GM23248 (cell line): Measurements from ENCODE around the gene NOC4L. TPM values are rescaled to one million over a fixed set of nuclear protein-coding genes. Genes with fewer than 3 reads are reported as not detected.

Experiments
- DNase-seq: peaks from one replicate; pipeline ENCODE4 v3.0.0-alpha.2; 2015
- H2AFZ ChIP-seq: fragments of 200-600 bp; sonication (generic); 2 replicates; pipeline ENCODE4 v1.6.1; 2016; ENCODE audit warnings: antibody characterized with exemption
- H3F3A ChIP-seq: fragments of 200-600 bp; sonication (generic); 2 replicates; pipeline ENCODE4 v1.6.1; 2016; ENCODE audit warnings: mild to moderate bottlenecking, antibody characterized with exemption, mixed run types; ENCODE audit not compliant: insufficient read depth
- H3K27ac ChIP-seq: fragments of 200-600 bp; sonication (generic); 2 replicates; pipeline ENCODE4 v1.5.1; 2016; ENCODE audit warnings: mild to moderate bottlenecking
- H3K27me3 ChIP-seq: fragments of 200-600 bp; sonication (generic); replicated peaks from 2 replicates; pipeline ENCODE4 v1.6.1; 2016; ENCODE audit warnings: mild to moderate bottlenecking; ENCODE audit not compliant: insufficient read depth
- H3K36me3 ChIP-seq: fragments of 200-600 bp; sonication (generic); 2 replicates; pipeline ENCODE4 v1.6.1; 2016; ENCODE audit warnings: low read depth, mild to moderate bottlenecking
- H3K4me1 ChIP-seq: fragments of 200-600 bp; sonication (generic); 2 replicates; pipeline ENCODE4 v1.6.1; 2016; ENCODE audit warnings: mild to moderate bottlenecking; ENCODE audit not compliant: insufficient read depth
- H3K4me2 ChIP-seq: fragments of 200-600 bp; sonication (generic); one replicate; pipeline ENCODE4 v1.6.1; 2016; ENCODE audit warnings: mild to moderate bottlenecking; ENCODE audit not compliant: unreplicated experiment
- H3K4me3 ChIP-seq: fragments of 200-600 bp; sonication (generic); 2 replicates; pipeline ENCODE4 v1.5.1; 2016; ENCODE audit warnings: mild to moderate bottlenecking
- H3K79me2 ChIP-seq: fragments of 200-600 bp; sonication (generic); 2 replicates; pipeline ENCODE4 v1.6.1; 2016; ENCODE audit warnings: mild to moderate bottlenecking; ENCODE audit not compliant: insufficient read depth
- H3K9ac ChIP-seq: fragments of 200-600 bp; sonication (generic); 2 replicates; pipeline ENCODE4 v1.6.1; 2016; ENCODE audit warnings: mild to moderate bottlenecking
- H3K9me2 ChIP-seq: fragments of 200-600 bp; sonication (generic); 2 replicates; pipeline ENCODE4 v1.6.1; 2016; ENCODE audit warnings: mixed run types, mild to moderate bottlenecking, moderate library complexity; ENCODE audit not compliant: insufficient read depth
- H3K9me3 ChIP-seq: fragments of 200-600 bp; sonication (generic); one replicate; pipeline ENCODE4 v1.6.1; 2017; ENCODE audit warnings: low read depth
- H4K20me1 ChIP-seq: fragments of 200-600 bp; sonication (generic); 2 replicates; pipeline ENCODE4 v1.6.0; 2016; ENCODE audit not compliant: insufficient read depth
- EZH2 ChIP-seq: fragments of 200-600 bp; sonication (generic); IDR thresholded peaks from 2 replicates; pipeline ENCODE4 v1.6.1; 2018; ENCODE audit warnings: antibody characterized with exemption, mild to moderate bottlenecking; ENCODE audit not compliant: insufficient read depth, poor library complexity, severe bottlenecking
- EZH2phosphoT487 ChIP-seq: fragments of 200-600 bp; sonication (generic); IDR thresholded peaks from 2 replicates; pipeline ENCODE4 v1.6.1; 2018; ENCODE audit warnings: antibody characterized with exemption, moderate library complexity, mild to moderate bottlenecking, low read depth; ENCODE audit not compliant: insufficient read depth
- WGBS, 2 experiments: methylation state at CpG; one replicate each; pipeline ENCODE4 v1.1.6; 2015 to 2017; ENCODE audit warnings: low lambda C conversion rate in 2 of 2, low coverage in 1 of 2; ENCODE audit errors: missing lambda C conversion rate in 2 of 2; 5-methylcytosine and 5-hydroxymethylcytosine counted together
- in situ Hi-C: fragments of 300-500 bp; cut with MboI; formaldehyde crosslinking; loops from 2 replicates; pipeline ENCODE4 v1.15.0; 2020
- polyA plus RNA-seq: library from polyadenylated mRNA; unstranded; fragments of >200 nt; fragmentation: Nextera tagmentation; extraction: Ambion mirVana; gene quantifications from 2 replicates; pipeline ENCODE4 v1.2.1, GENCODE V29; 2016
- total RNA-seq: library from RNA; depleted of rRNA; stranded (reverse); fragments of >200 nt; shearing (Covaris generic); gene quantifications from 2 replicates; pipeline ENCODE4 v1.2.3, GENCODE V29; 2014

The NOC4L gene
- total and polyA plus RNA-seq, 2 experiments from 2014 or later = 10.2 to 22.7 TPM

- H3K27ac ChIP-seq = no peak overlapping the region
These were observed 25.1 kb downstream of the NOC4L start for GRCh38 chr12:132169376-132169775.

GRCh38 chr12:132170094-132170636 lies 25.9 kb downstream of the NOC4L start:
- Histone ChIP-seq H3K4me1 (peaks cover 10% of the 10 kb centered on the region; the same call in 1 of the 2 replicates), H3K9me2 (no peaks in the 10 kb centered on the region), H3K27ac (no peak overlapping the region), H4K20me1 (no peaks in the 10 kb centered on the region), H3K4me3 (no peak overlapping the region), H3F3A (0 out of 2 replicates have a peak, but pooled peaks cover 6% of the 10 kb centered on the region), H3K9ac (peak overlapping the region; percentile 6; the same call in 1 of the 2 replicates), H3K4me2 (peak overlapping the region; percentile 32), H3K36me3 (no peaks in the 10 kb centered on the region), H3K9me3 (no peaks in the 10 kb centered on the region), H2AFZ (no peak overlapping the region), H3K79me2 (no peaks in the 10 kb centered on the region), H3K27me3 (peaks cover 9% of the 10 kb centered on the region; the same call in 1 of the 2 replicates)
- DNase-seq = peak; percentile 83
- 8% methylated on average over 15 to 16 of the region's 16 CpGs for WGBS, 2 experiments
- in situ Hi-C loops = loop anchor here (25.0 kb wide), 1 partner anchor 442 kb away; the partner anchor contains the start of genes LRCOL1 and P2RX2
- TF ChIP-seq EZH2 (no peak), EZH2phosphoT487 (no peak)

More at GRCh38 chr12:132169376-132169775, 25.1 kb downstream of the NOC4L start:
- Histone ChIP-seq H3K9me2 (no peaks in the 10 kb centered on the region), H3K4me1 (peaks cover 10% of the 10 kb centered on the region; the same call in 1 of the 2 replicates), H3K4me2 (no peak overlapping the region), H4K20me1 (no peaks in the 10 kb centered on the region), H3K4me3 (no peak overlapping the region), H2AFZ (no peak overlapping the region), H3K9ac (0 out of 2 replicates have a peak overlapping the region, but pooled peaks have one; percentile 6), H3K27me3 (peaks cover 3% of the 10 kb centered on the region; the same call in 1 of the 2 replicates), H3K36me3 (no peaks in the 10 kb centered on the region), H3K79me2 (no peaks in the 10 kb centered on the region), H3K9me3 (no peaks in the 10 kb centered on the region), H3F3A (0 out of 2 replicates have a peak, but pooled peaks cover 6% of the 10 kb centered on the region)
- 68 to 81% methylated on average over 11 of the region's 17 CpGs for WGBS, 2 experiments
- no peak for DNase-seq
- TF ChIP-seq EZH2phosphoT487 = no peak
- TF ChIP-seq EZH2 = no peak
- in situ Hi-C loops = loop anchor here (25.0 kb wide), 1 partner anchor 443 kb away; the partner anchor contains the start of genes LRCOL1 and P2RX2

- peak overlapping the region; percentile 32 for H3K4me2 ChIP-seq
These were observed 26.5 kb downstream of the NOC4L start for GRCh38 chr12:132170637-132171292.

GRCh38 chr12:132171293-132171967 lies 27.2 kb downstream of the NOC4L start:
- H3K27me3 ChIP-seq = peaks cover 9% of the 10 kb centered on the region; the same call in 1 of the 2 replicates
- H3K36me3 ChIP-seq = no peaks in the 10 kb centered on the region
- no peak overlapping the region for H2AFZ ChIP-seq
- TF ChIP-seq EZH2 = no peak
- no peak for TF ChIP-seq EZH2phosphoT487
- in situ Hi-C loops = loop anchor here (25.0 kb wide), 1 partner anchor 441 kb away; the partner anchor contains the start of genes LRCOL1 and P2RX2
- H3K4me2 ChIP-seq = no peak overlapping the region
- no peak overlapping the region for H3K9ac ChIP-seq
- no peak for DNase-seq
- peaks cover 10% of the 10 kb centered on the region; the same call in 1 of the 2 replicates for H3K4me1 ChIP-seq
- no peaks in the 10 kb centered on the region for H3K79me2 ChIP-seq
- no peaks in the 10 kb centered on the region for H3K9me3 ChIP-seq
- H3F3A ChIP-seq = 0 out of 2 replicates have a peak, but pooled peaks cover 6% of the 10 kb centered on the region
- WGBS, 2 experiments = 78 to 89% methylated on average over 22 to 24 of the region's 24 CpGs
- no peak overlapping the region for H3K27ac ChIP-seq
- H3K9me2 ChIP-seq = no peaks in the 10 kb centered on the region
- no peaks in the 10 kb centered on the region for H4K20me1 ChIP-seq
- H3K4me3 ChIP-seq = no peak overlapping the region

More at GRCh38 chr12:132170637-132171292, 26.5 kb downstream of the NOC4L start:
- in situ Hi-C loops = loop anchor here (25.0 kb wide), 1 partner anchor 442 kb away; the partner anchor contains the start of genes LRCOL1 and P2RX2
- Histone ChIP-seq H3K4me1 (peaks cover 10% of the 10 kb centered on the region; the same call in 1 of the 2 replicates), H3K36me3 (no peaks in the 10 kb centered on the region), H3K27ac (no peak overlapping the region), H3K4me3 (no peak overlapping the region), H3F3A (0 out of 2 replicates have a peak, but pooled peaks cover 6% of the 10 kb centered on the region), H3K9me3 (no peaks in the 10 kb centered on the region), H3K79me2 (no peaks in the 10 kb centered on the region), H4K20me1 (no peaks in the 10 kb centered on the region), H3K9ac (no peak overlapping the region), H3K9me2 (no peaks in the 10 kb centered on the region), H3K27me3 (peaks cover 9% of the 10 kb centered on the region; the same call in 1 of the 2 replicates), H2AFZ (no peak overlapping the region)
- WGBS, 2 experiments = 62 to 67% methylated on average over 27 to 32 of the region's 33 CpGs
- DNase-seq = no peak
- TF ChIP-seq EZH2phosphoT487 = no peak
- no peak for TF ChIP-seq EZH2
